Measurements from ENCODE around the gene RHD. TPM values are rescaled to one million over a fixed set of nuclear protein-coding genes. Genes with fewer than 3 reads are reported as not detected.
"Not testable (repeated sequence)": the region's sequence is repeated elsewhere in the genome, so short reads cannot be mapped to it uniquely, and the experiment has no call there.

Gene RHD
- total and polyA plus RNA-seq, 2 of the 4 experiments (the other 2 are of a cell fraction), result not detected

DNA sequence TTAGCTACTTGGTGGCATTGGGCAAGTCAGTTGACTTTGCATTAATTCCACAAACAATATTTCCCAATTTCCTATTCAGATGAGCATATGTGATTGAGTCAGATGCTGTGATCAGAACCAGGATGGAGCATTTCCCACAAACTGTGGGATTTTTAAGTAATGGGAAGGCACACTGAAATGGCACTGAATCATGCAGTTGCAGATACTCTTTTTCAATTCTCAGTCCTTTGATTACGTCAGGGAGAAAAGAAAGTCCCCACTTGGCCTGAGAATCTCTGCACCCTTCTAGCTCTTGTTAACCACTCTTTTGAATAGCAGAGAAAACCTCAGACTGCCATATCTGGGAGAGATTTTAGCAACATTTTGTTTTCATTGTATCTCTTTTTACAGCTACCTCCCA is 36.8 kb downstream of the RHD start:
- H4K20me1 ChIP-seq (ENCODE audit: insufficient read depth, low read length); H3K4me3 ChIP-seq (ENCODE audit: insufficient read depth, low read depth, low read length); dilution Hi-C loops (cut with HindIII; ENCODE audit: low sequenced_read_pairs, unreplicated experiment); H2AK9ac ChIP-seq (replicated peaks; ENCODE audit: low read depth, low read length, poor library complexity); H3K36me3 ChIP-seq (ENCODE audit: control insufficient read depth, insufficient read depth, low read length); H4K8ac ChIP-seq (ENCODE audit: low read depth in 2 of 2, low read length in 2 of 2); H3K4me1 ChIP-seq (ENCODE audit: control insufficient read depth, insufficient read depth, low read length); H3K4me2 ChIP-seq (ENCODE audit: low read depth, low read length); H3K9me1 ChIP-seq (ENCODE audit: insufficient read depth, low read length); H2AK5ac ChIP-seq (ENCODE audit: low read depth, low read length); H4K91ac ChIP-seq (ENCODE audit: insufficient read depth, low read depth, low read length); H3K9me3 ChIP-seq (ENCODE audit: control insufficient read depth, insufficient read depth, low read length); H4K5ac ChIP-seq (ENCODE audit: low read depth, low read length); H2BK15ac ChIP-seq (ENCODE audit: low read depth, low read length); H3K56ac ChIP-seq (ENCODE audit: extremely low read depth, insufficient read depth, low read length); H2BK120ac ChIP-seq (ENCODE audit: low read depth, low read length); H3K23ac ChIP-seq (ENCODE audit: low read depth, low read length); H3K27me3 ChIP-seq (ENCODE audit: control insufficient read depth, insufficient read depth, low read length); CTCF ChIA-PET; ATAC-seq (ENCODE audit: low read depth); H3K18ac ChIP-seq (ENCODE audit: low read depth, low read length); BruUV-seq (replicated peaks); H2BK20ac ChIP-seq (ENCODE audit: low read depth, low read length); H3K79me1 ChIP-seq (ENCODE audit: low read depth in 1 of 2, low read length in 2 of 2); POLR2A ChIA-PET (ENCODE audit: unreplicated experiment); H3K4ac ChIP-seq (ENCODE audit: low read depth, low read length); H3K27ac ChIP-seq (ENCODE audit: insufficient read depth, low read length); in situ Hi-C loops (cut with MboI; ENCODE audit: low sequenced_read_pairs); H3K14ac ChIP-seq (replicated peaks; ENCODE audit: low read depth, low read length); H3K9ac ChIP-seq (ENCODE audit: low read depth, low read length); H2BK5ac ChIP-seq (ENCODE audit: low read depth, low read length, poor library complexity, severe bottlenecking); H2AFZ ChIP-seq (replicated peaks; ENCODE audit: low read length, poor library complexity); intact Hi-C loops (cut with micrococcal nuclease): not testable (repeated sequence)
- WGBS, 2 experiments (ENCODE audit: extremely low coverage in 2 of 2, insufficient read length in 1 of 2), result no CpG with 5 or more reads among the region's 1 CpG
- DNase-seq, result peak; percentile 16

DNA sequence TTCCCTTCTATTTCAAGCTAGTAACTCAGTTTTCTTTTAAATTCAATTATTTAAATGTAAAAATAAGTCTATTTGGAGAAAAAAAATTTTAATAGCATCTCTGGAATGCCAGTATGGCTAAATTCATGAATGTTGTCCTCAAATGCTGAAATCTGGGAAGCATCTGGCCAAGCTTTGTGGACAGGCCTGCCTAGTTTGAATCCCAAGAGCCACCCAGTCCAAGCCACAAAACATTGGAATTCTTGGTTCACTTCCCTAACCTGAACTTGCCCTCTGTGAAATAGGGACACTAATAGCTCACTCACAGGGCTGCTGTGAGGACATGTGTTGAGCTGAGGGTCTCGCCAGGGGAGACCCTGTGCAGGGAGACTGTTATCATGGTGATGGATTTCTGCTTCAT is 37.2 kb downstream of the RHD start:
- DNase-seq; H3K9me1 ChIP-seq (ENCODE audit: insufficient read depth, low read length); in situ Hi-C loops (cut with MboI; ENCODE audit: low sequenced_read_pairs): not testable (repeated sequence)

More for the DNA sequence above, 37.2 kb downstream of the RHD start:
- no CpG with 5 or more reads among the region's 1 CpG for WGBS, 2 experiments (ENCODE audit: extremely low coverage in 2 of 2, insufficient read length in 1 of 2)
- H3K9ac ChIP-seq (ENCODE audit: low read depth, low read length); CTCF ChIA-PET; H4K91ac ChIP-seq (ENCODE audit: insufficient read depth, low read depth, low read length); ATAC-seq (ENCODE audit: low read depth); intact Hi-C loops (cut with micrococcal nuclease); H2AK5ac ChIP-seq (ENCODE audit: low read depth, low read length); H2AFZ ChIP-seq (replicated peaks; ENCODE audit: low read length, poor library complexity); POLR2A ChIA-PET (ENCODE audit: unreplicated experiment); H3K4ac ChIP-seq (ENCODE audit: low read depth, low read length); H3K9me3 ChIP-seq (ENCODE audit: control insufficient read depth, insufficient read depth, low read length); H3K56ac ChIP-seq (ENCODE audit: extremely low read depth, insufficient read depth, low read length); H3K79me1 ChIP-seq (ENCODE audit: low read depth in 1 of 2, low read length in 2 of 2); dilution Hi-C loops (cut with HindIII; ENCODE audit: low sequenced_read_pairs, unreplicated experiment); H3K27me3 ChIP-seq (ENCODE audit: control insufficient read depth, insufficient read depth, low read length); H3K36me3 ChIP-seq (ENCODE audit: control insufficient read depth, insufficient read depth, low read length); H2BK120ac ChIP-seq (ENCODE audit: low read depth, low read length); H3K4me3 ChIP-seq (ENCODE audit: insufficient read depth, low read depth, low read length); H3K14ac ChIP-seq (replicated peaks; ENCODE audit: low read depth, low read length); H3K4me1 ChIP-seq (ENCODE audit: control insufficient read depth, insufficient read depth, low read length); H4K5ac ChIP-seq (ENCODE audit: low read depth, low read length); H3K27ac ChIP-seq (ENCODE audit: insufficient read depth, low read length); BruUV-seq (replicated peaks); H2BK5ac ChIP-seq (ENCODE audit: low read depth, low read length, poor library complexity, severe bottlenecking); H2AK9ac ChIP-seq (replicated peaks; ENCODE audit: low read depth, low read length, poor library complexity); H2BK20ac ChIP-seq (ENCODE audit: low read depth, low read length); H2BK15ac ChIP-seq (ENCODE audit: low read depth, low read length); H4K20me1 ChIP-seq (ENCODE audit: insufficient read depth, low read length); H3K18ac ChIP-seq (ENCODE audit: low read depth, low read length); H3K4me2 ChIP-seq (ENCODE audit: low read depth, low read length); H3K23ac ChIP-seq (ENCODE audit: low read depth, low read length); H4K8ac ChIP-seq (ENCODE audit: low read depth in 2 of 2, low read length in 2 of 2): not testable (repeated sequence)

Data from IMR-90 (cell line).